Body of pancreas (tissue), 4 donors: ENCODE data around the gene KDM2A.

Source experiments
- CTCF ChIP-seq, 7 experiments: fragments of 450-650 bp in 4 of 7; fragments of 200-600 bp in 3 of 7; sonication (generic) in 3 of 7; IDR thresholded peaks; one replicate each; pipeline ENCODE4 v1.5.1; 2016 to 2019; ENCODE audit warnings: antibody characterized with exemption in 7 of 7
- POLR2A ChIP-seq, 3 donors: fragments of 450-650 bp; IDR thresholded peaks; one replicate each; pipeline ENCODE4 v1.6.1; 2016; ENCODE audit warnings: antibody characterized with exemption in 3 of 3, mild to moderate bottlenecking in 2 of 3

GRCh38 chr11:67119585-67120391, 725 bp downstream of the KDM2A start:
- TF ChIP-seq CTCF (IDR thresholded peaks at IDR 0.05): peak in 2 of 7 experiments; percentile 33 to 34
- TF ChIP-seq POLR2A (IDR thresholded peaks at IDR 0.05): no peak
